GM12872 (cell line): Measurements from ENCODE around the gene CPED1.

ENCODE experiments used
- CTCF ChIP-seq: IDR thresholded peaks from 3 replicates; pipeline ENCODE4 v1.5.1; 2011; ENCODE audit warnings: low read depth, mild to moderate bottlenecking, low read length, moderate library complexity; ENCODE audit not compliant: insufficient read depth

CPED1 gene

DNA sequence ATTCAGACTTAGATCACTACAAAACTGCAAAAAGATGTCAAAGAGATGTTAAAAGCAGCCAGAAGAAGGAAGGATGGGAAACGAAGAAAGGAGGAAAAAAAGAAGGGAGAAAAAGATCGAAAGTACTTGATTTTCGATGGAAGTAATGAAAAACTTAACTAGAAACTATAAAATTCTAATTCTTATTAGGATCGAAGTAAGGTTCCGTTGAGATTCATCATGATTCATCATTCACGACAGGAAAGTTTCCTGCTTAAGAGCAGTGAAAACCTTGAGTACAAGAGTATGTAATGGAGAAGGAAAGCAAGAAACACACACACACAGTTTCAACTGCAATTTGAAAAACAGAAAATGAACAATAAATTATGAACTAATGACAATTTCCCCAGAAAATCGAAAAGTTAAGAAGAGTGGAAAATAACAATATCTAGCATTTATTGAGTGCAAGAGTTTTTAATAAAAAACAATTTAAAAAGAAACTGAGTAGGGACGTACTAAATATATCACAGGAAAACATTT, 39.1 kb upstream of the CPED1 start:
- TF ChIP-seq CTCF: no peak

- no peak for TF ChIP-seq CTCF
These were observed 38.4 kb upstream of the CPED1 start for GRCh38 chr7:120949998-120950538.

- no peak for TF ChIP-seq CTCF
These were observed 37.8 kb upstream of the CPED1 start, which contains the start of gene ING3 for GRCh38 chr7:120950539-120951308. Gene ING3 (plus strand): TSS chr7:120950777. CDS start chr7:120950897, 120 bp downstream.

DNA sequence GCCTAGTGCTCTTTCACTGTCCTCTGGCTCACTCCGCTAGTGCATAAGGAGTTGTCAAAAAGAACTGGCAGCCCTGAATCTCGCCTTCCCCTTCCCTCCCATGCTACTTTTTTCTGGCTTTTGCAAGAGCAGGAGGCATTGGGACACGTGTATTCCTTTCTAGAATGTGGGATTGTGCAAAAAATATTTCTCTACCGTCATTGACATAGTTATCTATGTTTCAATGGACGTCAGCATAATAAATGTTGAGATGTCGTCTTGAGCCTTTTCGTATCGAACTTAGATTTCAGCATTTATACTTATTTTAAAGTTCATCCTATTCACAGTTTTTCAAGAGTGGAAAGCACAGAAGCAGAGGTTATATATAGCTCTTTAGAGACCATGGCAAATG, 37.2 kb upstream of the CPED1 start:
- no peak for TF ChIP-seq CTCF

GRCh38 chr7:120951826-120952225, 36.7 kb upstream of the CPED1 start:
- TF ChIP-seq CTCF: no peak

- no peak for TF ChIP-seq CTCF
These were observed 32.8 kb upstream of the CPED1 start for GRCh38 chr7:120955577-120956149.

- no peak for TF ChIP-seq CTCF
These were observed 28.5 kb upstream of the CPED1 start for GRCh38 chr7:120959929-120960484.
